ENCODE data around the gene RERE. TPM values are rescaled to one million over a fixed set of nuclear protein-coding genes. Genes with fewer than 3 reads are reported as not detected.

RERE gene
- total and polyA plus RNA-seq, 2 experiments from 2014 or later = 148 to 170 TPM

- TF ChIP-seq, protein P1, sequence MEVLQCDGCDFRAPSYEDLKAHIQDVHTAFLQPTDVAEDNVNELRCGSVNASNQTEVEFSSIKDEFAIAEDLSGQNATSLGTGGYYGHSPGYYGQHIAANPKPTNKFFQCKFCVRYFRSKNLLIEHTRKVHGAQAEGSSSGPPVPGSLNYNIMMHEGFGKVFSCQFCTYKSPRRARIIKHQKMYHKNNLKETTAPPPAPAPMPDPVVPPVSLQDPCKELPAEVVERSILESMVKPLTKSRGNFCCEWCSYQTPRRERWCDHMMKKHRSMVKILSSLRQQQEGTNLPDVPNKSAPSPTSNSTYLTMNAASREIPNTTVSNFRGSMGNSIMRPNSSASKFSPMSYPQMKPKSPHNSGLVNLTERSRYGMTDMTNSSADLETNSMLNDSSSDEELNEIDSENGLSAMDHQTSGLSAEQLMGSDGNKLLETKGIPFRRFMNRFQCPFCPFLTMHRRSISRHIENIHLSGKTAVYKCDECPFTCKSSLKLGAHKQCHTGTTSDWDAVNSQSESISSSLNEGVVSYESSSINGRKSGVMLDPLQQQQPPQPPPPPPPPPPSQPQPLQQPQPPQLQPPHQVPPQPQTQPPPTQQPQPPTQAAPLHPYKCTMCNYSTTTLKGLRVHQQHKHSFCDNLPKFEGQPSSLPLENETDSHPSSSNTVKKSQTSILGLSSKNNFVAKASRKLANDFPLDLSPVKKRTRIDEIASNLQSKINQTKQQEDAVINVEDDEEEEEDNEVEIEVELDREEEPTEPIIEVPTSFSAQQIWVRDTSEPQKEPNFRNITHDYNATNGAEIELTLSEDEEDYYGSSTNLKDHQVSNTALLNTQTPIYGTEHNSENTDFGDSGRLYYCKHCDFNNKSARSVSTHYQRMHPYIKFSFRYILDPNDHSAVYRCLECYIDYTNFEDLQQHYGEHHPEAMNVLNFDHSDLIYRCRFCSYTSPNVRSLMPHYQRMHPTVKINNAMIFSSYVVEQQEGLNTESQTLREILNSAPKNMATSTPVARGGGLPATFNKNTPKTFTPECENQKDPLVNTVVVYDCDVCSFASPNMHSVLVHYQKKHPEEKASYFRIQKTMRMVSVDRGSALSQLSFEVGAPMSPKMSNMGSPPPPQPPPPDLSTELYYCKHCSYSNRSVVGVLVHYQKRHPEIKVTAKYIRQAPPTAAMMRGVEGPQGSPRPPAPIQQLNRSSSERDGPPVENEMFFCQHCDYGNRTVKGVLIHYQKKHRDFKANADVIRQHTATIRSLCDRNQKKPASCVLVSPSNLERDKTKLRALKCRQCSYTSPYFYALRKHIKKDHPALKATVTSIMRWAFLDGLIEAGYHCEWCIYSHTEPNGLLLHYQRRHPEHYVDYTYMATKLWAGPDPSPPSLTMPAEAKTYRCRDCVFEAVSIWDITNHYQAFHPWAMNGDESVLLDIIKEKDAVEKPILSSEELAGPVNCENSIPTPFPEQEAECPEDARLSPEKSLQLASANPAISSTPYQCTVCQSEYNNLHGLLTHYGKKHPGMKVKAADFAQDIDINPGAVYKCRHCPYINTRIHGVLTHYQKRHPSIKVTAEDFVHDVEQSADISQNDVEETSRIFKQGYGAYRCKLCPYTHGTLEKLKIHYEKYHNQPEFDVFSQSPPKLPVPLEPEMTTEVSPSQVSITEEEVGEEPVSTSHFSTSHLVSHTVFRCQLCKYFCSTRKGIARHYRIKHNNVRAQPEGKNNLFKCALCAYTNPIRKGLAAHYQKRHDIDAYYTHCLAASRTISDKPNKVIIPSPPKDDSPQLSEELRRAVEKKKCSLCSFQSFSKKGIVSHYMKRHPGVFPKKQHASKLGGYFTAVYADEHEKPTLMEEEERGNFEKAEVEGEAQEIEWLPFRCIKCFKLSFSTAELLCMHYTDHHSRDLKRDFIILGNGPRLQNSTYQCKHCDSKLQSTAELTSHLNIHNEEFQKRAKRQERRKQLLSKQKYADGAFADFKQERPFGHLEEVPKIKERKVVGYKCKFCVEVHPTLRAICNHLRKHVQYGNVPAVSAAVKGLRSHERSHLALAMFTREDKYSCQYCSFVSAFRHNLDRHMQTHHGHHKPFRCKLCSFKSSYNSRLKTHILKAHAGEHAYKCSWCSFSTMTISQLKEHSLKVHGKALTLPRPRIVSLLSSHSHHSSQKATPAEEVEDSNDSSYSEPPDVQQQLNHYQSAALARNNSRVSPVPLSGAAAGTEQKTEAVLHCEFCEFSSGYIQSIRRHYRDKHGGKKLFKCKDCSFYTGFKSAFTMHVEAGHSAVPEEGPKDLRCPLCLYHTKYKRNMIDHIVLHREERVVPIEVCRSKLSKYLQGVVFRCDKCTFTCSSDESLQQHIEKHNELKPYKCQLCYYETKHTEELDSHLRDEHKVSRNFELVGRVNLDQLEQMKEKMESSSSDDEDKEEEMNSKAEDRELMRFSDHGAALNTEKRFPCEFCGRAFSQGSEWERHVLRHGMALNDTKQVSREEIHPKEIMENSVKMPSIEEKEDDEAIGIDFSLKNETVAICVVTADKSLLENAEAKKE (CRISPR knock-in tag; IDR thresholded peaks at IDR 0.05) = no peak
Observed at GRCh38 chr1:8641377-8641997, 176.0 kb downstream of the RERE start (continued).

- Mint-ChIP-seq H3K27ac (no peak overlapping the region), H3K9me3 (no peaks in the 10 kb centered on the region), H3K27me3 (ENCODE audit: insufficient read depth, low read depth, poor library complexity) (peaks cover 2% of the 10 kb centered on the region), H3K36me3 (ENCODE audit: low read depth) (no peaks in the 10 kb centered on the region; the same call in 2 of the 3 replicates), H3K4me1 (peaks cover 49% of the 10 kb centered on the region), H3K4me3 (no peak overlapping the region)
- Histone ChIP-seq H4K20me1 (replicated peaks; ENCODE audit: insufficient read depth) (peaks cover 88% of the 10 kb centered on the region), H3K4me2 (no peak overlapping the region), H3K4me1 (ENCODE audit: insufficient read depth) (peaks cover 24% of the 10 kb centered on the region), H3F3A (replicated peaks; ENCODE audit: low read depth) (no peaks in the 10 kb centered on the region), H3K79me2 (replicated peaks; ENCODE audit: insufficient read depth) (peaks cover 100% of the 10 kb centered on the region), H3K27me3 (ENCODE audit: insufficient read depth) (no peaks in the 10 kb centered on the region), H3K36me3 (ENCODE audit: insufficient read depth) (no peaks in the 10 kb centered on the region), H3K4me3 (no peak overlapping the region), H3K9me2 (ENCODE audit: insufficient read depth) (no peaks in the 10 kb centered on the region), H3K27ac (ENCODE audit: low read depth) (no peak overlapping the region), H2AFZ (no peak overlapping the region)
- DNase-seq (ENCODE audit: low spot score) (no peak), ATAC-seq (no peak)
- no peak for TF ChIP-seq ETS1 (IDR thresholded peaks at IDR 0.05)
- TF ChIP-seq EZH2 (IDR thresholded peaks at IDR 0.05; ENCODE audit: low read depth, unreplicated experiment) = no peak
- TF ChIP-seq JUNB (IDR thresholded peaks at IDR 0.05; ENCODE audit: unreplicated experiment) = no peak
- no peak for TF ChIP-seq STAT1 (IDR thresholded peaks at IDR 0.05; ENCODE audit: unreplicated experiment)
- TF ChIP-seq EZH2phosphoT487 (IDR thresholded peaks at IDR 0.05; ENCODE audit: unreplicated experiment) = no peak
- TF ChIP-seq, protein P2, sequence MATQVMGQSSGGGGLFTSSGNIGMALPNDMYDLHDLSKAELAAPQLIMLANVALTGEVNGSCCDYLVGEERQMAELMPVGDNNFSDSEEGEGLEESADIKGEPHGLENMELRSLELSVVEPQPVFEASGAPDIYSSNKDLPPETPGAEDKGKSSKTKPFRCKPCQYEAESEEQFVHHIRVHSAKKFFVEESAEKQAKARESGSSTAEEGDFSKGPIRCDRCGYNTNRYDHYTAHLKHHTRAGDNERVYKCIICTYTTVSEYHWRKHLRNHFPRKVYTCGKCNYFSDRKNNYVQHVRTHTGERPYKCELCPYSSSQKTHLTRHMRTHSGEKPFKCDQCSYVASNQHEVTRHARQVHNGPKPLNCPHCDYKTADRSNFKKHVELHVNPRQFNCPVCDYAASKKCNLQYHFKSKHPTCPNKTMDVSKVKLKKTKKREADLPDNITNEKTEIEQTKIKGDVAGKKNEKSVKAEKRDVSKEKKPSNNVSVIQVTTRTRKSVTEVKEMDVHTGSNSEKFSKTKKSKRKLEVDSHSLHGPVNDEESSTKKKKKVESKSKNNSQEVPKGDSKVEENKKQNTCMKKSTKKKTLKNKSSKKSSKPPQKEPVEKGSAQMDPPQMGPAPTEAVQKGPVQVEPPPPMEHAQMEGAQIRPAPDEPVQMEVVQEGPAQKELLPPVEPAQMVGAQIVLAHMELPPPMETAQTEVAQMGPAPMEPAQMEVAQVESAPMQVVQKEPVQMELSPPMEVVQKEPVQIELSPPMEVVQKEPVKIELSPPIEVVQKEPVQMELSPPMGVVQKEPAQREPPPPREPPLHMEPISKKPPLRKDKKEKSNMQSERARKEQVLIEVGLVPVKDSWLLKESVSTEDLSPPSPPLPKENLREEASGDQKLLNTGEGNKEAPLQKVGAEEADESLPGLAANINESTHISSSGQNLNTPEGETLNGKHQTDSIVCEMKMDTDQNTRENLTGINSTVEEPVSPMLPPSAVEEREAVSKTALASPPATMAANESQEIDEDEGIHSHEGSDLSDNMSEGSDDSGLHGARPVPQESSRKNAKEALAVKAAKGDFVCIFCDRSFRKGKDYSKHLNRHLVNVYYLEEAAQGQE (IDR thresholded peaks at IDR 0.05; ENCODE audit: unreplicated experiment) = no peak
Observed at GRCh38 chr1:8640950-8641349, 176.5 kb downstream of the RERE start.
